K562 (cell line): ENCODE results near the gene SERPINA7. TPM values are rescaled to one million over a fixed set of nuclear protein-coding genes. Genes with fewer than 3 reads are reported as not detected.

Source experiments
- ATAC-seq: fragments of 200-7000 bp; cut with Tn5 transposase; 3 replicates; pipeline ENCODE4 v1.9.1; 2020; ENCODE audit warnings: moderate library complexity
- BruUV-seq: library from RNA; stranded (reverse); fragments of 400-500 nt; replicated peaks from 2 replicates; lab custom pipeline; 2021; lab: Mats Ljungman, UMichigan
- CTCF ChIA-PET: fragments of 300-600 bp; formaldehyde crosslinking; extraction: SDS; loops from one replicate; lab custom pipeline; 2021; ENCODE audit warnings: low intra/inter-chr PET ratio; lab: Yijun Ruan, JAX
- POLR2A ChIA-PET: fragments of 300-600, 350-650 bp; sonication (Branson Sonifier 250); formaldehyde crosslinking; extraction: SDS; loops from one replicate; lab custom pipeline; 2021; ENCODE audit warnings: antibody characterized with exemption, inconsistent platforms; lab: Yijun Ruan, JAX
- DNase-seq, 4 experiments: peaks; one replicate each; pipeline versions ENCODE4 v3.0.0 to v3.0.0-alpha.2; 2011 to 2018; ENCODE audit warnings: low spot score in 3 of 4, mixed read lengths in 3 of 4; ENCODE audit errors: extremely low read depth in 1 of 4
- FAIRE-seq: peaks from 2 replicates; lab custom pipeline; 2011; peaks lifted over from hg19 to GRCh38; lab: Jason Lieb, UNC
- H2AFZ ChIP-seq: 2 replicates; pipeline ENCODE4 v1.6.0; 2011; ENCODE audit warnings: low read depth, low read length, control low read depth, inconsistent platforms
- H3K27ac ChIP-seq: fragments of 200-600 bp; 3 replicates; pipeline ENCODE4 v1.8.0; 2011; ENCODE audit warnings: low read depth, mild to moderate bottlenecking, control low read depth, inconsistent platforms, low read length, moderate library complexity, mixed read lengths; ENCODE audit errors: extremely low read depth
- H3K27me3 ChIP-seq, 2 experiments: fragments of 300-600 bp in 1 of 2; 2 replicates in 1 of 2; 3 replicates in 1 of 2; pipeline versions ENCODE4 v1.6.0 to v1.8.0; 2011; ENCODE audit warnings: inconsistent platforms in 2 of 2, low read length in 2 of 2, mild to moderate bottlenecking in 1 of 2, mixed read lengths in 1 of 2, moderate library complexity in 1 of 2; ENCODE audit not compliant: control insufficient read depth in 2 of 2, insufficient read depth in 2 of 2
- H3K36me3 ChIP-seq: fragments of 300-600 bp; 3 replicates; pipeline ENCODE4 v1.8.0; 2011; ENCODE audit warnings: mild to moderate bottlenecking, low read length, inconsistent platforms; ENCODE audit not compliant: control insufficient read depth, insufficient read depth
- H3K4me1 ChIP-seq, 2 experiments: fragments of 200-600 bp in 1 of 2; replicated peaks in 1 of 2; 2 replicates in 1 of 2; 3 replicates in 1 of 2; pipeline versions ENCODE4 v1.5.1 to v1.8.0; 2011; ENCODE audit warnings: inconsistent platforms in 2 of 2, low read length in 2 of 2, mild to moderate bottlenecking in 1 of 2, mixed read lengths in 1 of 2, moderate library complexity in 1 of 2; ENCODE audit not compliant: control insufficient read depth in 2 of 2, insufficient read depth in 2 of 2
- H3K4me2 ChIP-seq: 2 replicates; pipeline ENCODE4 v1.6.1; 2011; ENCODE audit warnings: low read length, control low read depth, inconsistent platforms, mixed read lengths; ENCODE audit not compliant: insufficient read depth
- H3K4me3 ChIP-seq: fragments of 200-600 bp; sonication (generic), shearing (Covaris generic); 2 replicates; pipeline ENCODE4 v1.5.1; 2016; ENCODE audit warnings: control low read depth, inconsistent platforms
- H3K79me2 ChIP-seq: fragments of 200-600 bp; 3 replicates; pipeline ENCODE4 v1.8.0; 2011; ENCODE audit warnings: low read length, inconsistent platforms; ENCODE audit not compliant: control insufficient read depth, insufficient read depth
- H3K9ac ChIP-seq, 2 experiments: 2 replicates each; pipeline versions ENCODE4 v1.6.0 to v1.6.1; 2011; ENCODE audit warnings: low read depth in 2 of 2, low read length in 2 of 2, control low read depth in 1 of 2, inconsistent platforms in 1 of 2, mild to moderate bottlenecking in 1 of 2, mixed read lengths in 1 of 2; ENCODE audit not compliant: insufficient read depth in 1 of 2
- H3K9me1 ChIP-seq: one replicate; pipeline ENCODE4 v1.6.0; 2011; ENCODE audit warnings: inconsistent platforms, mild to moderate bottlenecking, low read length, moderate library complexity; ENCODE audit not compliant: control insufficient read depth, insufficient read depth
- H3K9me3 ChIP-seq: replicated peaks from 2 replicates; pipeline ENCODE4 v1.5.1; 2011; ENCODE audit warnings: low read depth, low read length, inconsistent platforms; ENCODE audit not compliant: control insufficient read depth, insufficient read depth
- H4K20me1 ChIP-seq: replicated peaks from 2 replicates; pipeline ENCODE4 v1.6.1; 2011; ENCODE audit warnings: low read length, inconsistent platforms, mixed read lengths; ENCODE audit not compliant: control insufficient read depth, insufficient read depth
- HNRNPH1 ChIP-seq: fragments of 200-400 bp; formaldehyde crosslinking; optimal IDR thresholded peaks from 2 replicates; pipeline ENCODE3; 2017; ENCODE audit warnings: low read depth, mild to moderate bottlenecking, low read length, moderate library complexity
- NFYB ChIP-seq: IDR thresholded peaks from 2 replicates; pipeline ENCODE4 v1.6.1; 2011; ENCODE audit warnings: mild to moderate bottlenecking, moderate library complexity; ENCODE audit not compliant: insufficient read length; ENCODE audit errors: extremely low read depth
- RBM22 ChIP-seq: fragments of 200-400 bp; formaldehyde crosslinking; IDR thresholded peaks from 2 replicates; pipeline ENCODE4 v1.6.1; 2018; ENCODE audit warnings: low read length, low read depth; ENCODE audit not compliant: poor library complexity, severe bottlenecking
- ZBTB1 ChIP-seq: sonication (generic); formaldehyde crosslinking; IDR thresholded peaks from 2 replicates; pipeline ENCODE4 v1.8.1; 2023; ENCODE audit warnings: missing genetic modification reagents, low read depth, mild to moderate bottlenecking, borderline replicate concordance
- ZNF197 ChIP-seq: fragments of 200-800 bp; sonication (Bioruptor generic); IDR thresholded peaks from 2 replicates; pipeline ENCODE4 v1.6.1; 2016; ENCODE audit warnings: low read depth, missing genetic modification characterization, missing compliant biosample characterization
- WGBS: fragments of 100-300 bp; shearing (Covaris generic); methylation state at CpG from one replicate; pipeline ENCODE4 v1.1.6; 2016; ENCODE audit warnings: low coverage, mixed read lengths; ENCODE audit not compliant: insufficient coverage; ENCODE audit errors: missing lambda C conversion rate; 5-methylcytosine and 5-hydroxymethylcytosine counted together
- in situ Hi-C: fragments of 300-500 bp; cut with MboI; formaldehyde crosslinking; loops from 4 replicates; pipeline ENCODE4 v1.15.0; 2018; ENCODE audit warnings: inconsistent platforms, mixed read lengths
- intact Hi-C: fragments of 100-400 bp; cut with micrococcal nuclease; formaldehyde crosslinking; loops from 2 replicates; pipeline ENCODE4 v1.14.2; 2022
- polyA plus RNA-seq, 8 experiments: library from polyadenylated mRNA; depleted of rRNA in 4 of 8; stranded (reverse) in 5 of 8; unstranded in 3 of 8; fragments of >200 nt; fragmentation: Nextera tagmentation in 2 of 8; fragmentation: Illumina TruSeq in 1 of 8; extraction: Ambion mirVana in 2 of 8; extraction: Trizol in 1 of 8; gene quantifications; 2 replicates each; pipeline versions ENCODE4 v1.2.1 to v1.2.3, GENCODE V29; 2011 to 2014; ENCODE audit warnings: inconsistent platforms in 1 of 8, missing spikeins in 1 of 8
- total RNA-seq, 7 experiments: library from RNA; depleted of rRNA in 6 of 7; stranded (reverse); fragments of >200 nt in 6 of 7; fragmentation: Illumina TruSeq in 2 of 7; extraction: Trizol in 2 of 7; gene quantifications; 2 replicates each; pipeline versions ENCODE4 v1.2.1 to v1.2.3, GENCODE V29; 2011 to 2021; ENCODE audit warnings: low replicate concordance in 1 of 7
- TF ChIP-seq, protein P1 (sequence below): fragments of 450-650 bp; formaldehyde crosslinking; IDR thresholded peaks from 2 replicates; pipeline ENCODE4 v1.4.0; 2022; ENCODE audit warnings: mild to moderate bottlenecking, moderate library complexity
- TF ChIP-seq, protein P2 (sequence below): sonication (generic); formaldehyde crosslinking; IDR thresholded peaks from 2 replicates; pipeline ENCODE4 v1.8.1; 2022; ENCODE audit warnings: missing genetic modification reagents
- TF ChIP-seq, protein P3 (sequence below): fragments of 450-650 bp; formaldehyde crosslinking; IDR thresholded peaks from 2 replicates; pipeline ENCODE4 v1.4.0; 2020; ENCODE audit warnings: mild to moderate bottlenecking, mixed read lengths
- TF ChIP-seq, protein P4 (sequence below): fragments of 250-450 bp; sonication (Bioruptor Pico); IDR thresholded peaks from 2 replicates; pipeline ENCODE4 v1.5.0; 2021; ENCODE audit warnings: mild to moderate bottlenecking, borderline replicate concordance
- TF ChIP-seq, protein P5 (sequence below): fragments of 250-450 bp; sonication (Bioruptor Pico); IDR thresholded peaks from 2 replicates; pipeline ENCODE4 v1.5.0; 2022; ENCODE audit warnings: mild to moderate bottlenecking
- TF ChIP-seq, protein P6 (sequence below): fragments of 200-800 bp; sonication (Bioruptor generic); IDR thresholded peaks from 2 replicates; pipeline ENCODE4 v1.6.1; 2017; ENCODE audit warnings: missing genetic modification characterization, missing compliant biosample characterization

The SERPINA7 gene
- total and polyA plus RNA-seq, 9 of the 15 experiments (the other 6 are each of a cell fraction or from before 2014, with no cell fraction given), result not detected

DNA sequence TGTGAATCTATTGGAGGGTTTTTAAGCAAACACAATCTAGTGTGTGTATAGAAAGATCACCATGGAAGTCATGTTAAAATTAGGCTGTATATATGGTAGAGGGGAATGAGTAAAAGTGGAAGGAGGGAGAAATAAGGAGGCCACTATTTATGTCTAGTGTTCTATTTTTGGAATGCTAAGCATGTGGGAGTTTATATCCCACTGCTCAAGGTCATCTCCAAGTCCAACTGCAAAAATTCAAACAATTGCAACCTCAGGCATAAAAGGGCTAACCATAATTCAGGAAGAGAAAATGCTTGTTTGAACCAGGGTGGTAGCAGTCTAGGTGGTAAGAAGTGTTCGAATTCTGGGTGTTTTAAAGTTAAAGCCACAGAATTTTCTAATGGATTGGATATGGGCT lies 39.2 kb downstream of the SERPINA7 start:
- Histone ChIP-seq H3K9me3 (no peaks in the 10 kb centered on the region), H4K20me1 (no peaks in the 10 kb centered on the region), H3K79me2 (no peaks in the 10 kb centered on the region), H3K36me3 (no peaks in the 10 kb centered on the region), H2AFZ (no peak overlapping the region), H3K9ac (no peak overlapping the region), H3K4me1 (no peaks in the 10 kb centered on the region), H3K9me1 (no peaks in the 10 kb centered on the region), H3K4me2 (no peak overlapping the region), H3K27ac (no peak overlapping the region), H3K4me3 (no peak overlapping the region), H3K27me3 (no peaks in the 10 kb centered on the region)
- ATAC-seq (no peak), FAIRE-seq (no peak), DNase-seq (no peak)
- intact Hi-C loops (no loop called here), in situ Hi-C loops (no loop called here)
- CTCF ChIA-PET, result no interaction called here
- TF ChIP-seq, protein P1, sequence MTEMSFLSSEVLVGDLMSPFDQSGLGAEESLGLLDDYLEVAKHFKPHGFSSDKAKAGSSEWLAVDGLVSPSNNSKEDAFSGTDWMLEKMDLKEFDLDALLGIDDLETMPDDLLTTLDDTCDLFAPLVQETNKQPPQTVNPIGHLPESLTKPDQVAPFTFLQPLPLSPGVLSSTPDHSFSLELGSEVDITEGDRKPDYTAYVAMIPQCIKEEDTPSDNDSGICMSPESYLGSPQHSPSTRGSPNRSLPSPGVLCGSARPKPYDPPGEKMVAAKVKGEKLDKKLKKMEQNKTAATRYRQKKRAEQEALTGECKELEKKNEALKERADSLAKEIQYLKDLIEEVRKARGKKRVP, result no peak
- TF ChIP-seq, protein P2, sequence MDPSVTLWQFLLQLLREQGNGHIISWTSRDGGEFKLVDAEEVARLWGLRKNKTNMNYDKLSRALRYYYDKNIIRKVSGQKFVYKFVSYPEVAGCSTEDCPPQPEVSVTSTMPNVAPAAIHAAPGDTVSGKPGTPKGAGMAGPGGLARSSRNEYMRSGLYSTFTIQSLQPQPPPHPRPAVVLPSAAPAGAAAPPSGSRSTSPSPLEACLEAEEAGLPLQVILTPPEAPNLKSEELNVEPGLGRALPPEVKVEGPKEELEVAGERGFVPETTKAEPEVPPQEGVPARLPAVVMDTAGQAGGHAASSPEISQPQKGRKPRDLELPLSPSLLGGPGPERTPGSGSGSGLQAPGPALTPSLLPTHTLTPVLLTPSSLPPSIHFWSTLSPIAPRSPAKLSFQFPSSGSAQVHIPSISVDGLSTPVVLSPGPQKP, result no peak
- TF ChIP-seq RBM22 (no peak), NFYB (no peak), ZBTB1 (CRISPR knock-in tag) (no peak), ZNF197 (CRISPR knock-in tag) (no peak), HNRNPH1 (no peak)
- TF ChIP-seq, protein P3, sequence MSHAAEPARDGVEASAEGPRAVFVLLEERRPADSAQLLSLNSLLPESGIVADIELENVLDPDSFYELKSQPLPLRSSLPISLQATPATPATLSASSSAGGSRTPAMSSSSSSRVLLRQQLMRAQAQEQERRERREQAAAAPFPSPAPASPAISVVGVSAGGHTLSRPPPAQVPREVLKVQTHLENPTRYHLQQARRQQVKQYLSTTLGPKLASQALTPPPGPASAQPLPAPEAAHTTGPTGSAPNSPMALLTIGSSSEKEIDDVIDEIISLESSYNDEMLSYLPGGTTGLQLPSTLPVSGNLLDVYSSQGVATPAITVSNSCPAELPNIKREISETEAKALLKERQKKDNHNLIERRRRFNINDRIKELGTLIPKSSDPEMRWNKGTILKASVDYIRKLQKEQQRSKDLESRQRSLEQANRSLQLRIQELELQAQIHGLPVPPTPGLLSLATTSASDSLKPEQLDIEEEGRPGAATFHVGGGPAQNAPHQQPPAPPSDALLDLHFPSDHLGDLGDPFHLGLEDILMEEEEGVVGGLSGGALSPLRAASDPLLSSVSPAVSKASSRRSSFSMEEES (CRISPR knock-in tag), result no peak
- TF ChIP-seq, protein P4, sequence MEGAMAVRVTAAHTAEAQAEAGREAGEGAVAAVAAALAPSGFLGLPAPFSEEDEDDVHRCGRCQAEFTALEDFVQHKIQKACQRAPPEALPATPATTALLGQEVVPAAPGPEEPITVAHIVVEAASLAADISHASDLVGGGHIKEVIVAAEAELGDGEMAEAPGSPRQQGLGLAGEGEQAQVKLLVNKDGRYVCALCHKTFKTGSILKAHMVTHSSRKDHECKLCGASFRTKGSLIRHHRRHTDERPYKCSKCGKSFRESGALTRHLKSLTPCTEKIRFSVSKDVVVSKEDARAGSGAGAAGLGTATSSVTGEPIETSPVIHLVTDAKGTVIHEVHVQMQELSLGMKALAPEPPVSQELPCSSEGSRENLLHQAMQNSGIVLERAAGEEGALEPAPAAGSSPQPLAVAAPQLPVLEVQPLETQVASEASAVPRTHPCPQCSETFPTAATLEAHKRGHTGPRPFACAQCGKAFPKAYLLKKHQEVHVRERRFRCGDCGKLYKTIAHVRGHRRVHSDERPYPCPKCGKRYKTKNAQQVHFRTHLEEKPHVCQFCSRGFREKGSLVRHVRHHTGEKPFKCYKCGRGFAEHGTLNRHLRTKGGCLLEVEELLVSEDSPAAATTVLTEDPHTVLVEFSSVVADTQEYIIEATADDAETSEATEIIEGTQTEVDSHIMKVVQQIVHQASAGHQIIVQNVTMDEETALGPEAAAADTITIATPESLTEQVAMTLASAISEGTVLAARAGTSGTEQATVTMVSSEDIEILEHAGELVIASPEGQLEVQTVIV (CRISPR knock-in tag), result no peak
- TF ChIP-seq, protein P5, sequence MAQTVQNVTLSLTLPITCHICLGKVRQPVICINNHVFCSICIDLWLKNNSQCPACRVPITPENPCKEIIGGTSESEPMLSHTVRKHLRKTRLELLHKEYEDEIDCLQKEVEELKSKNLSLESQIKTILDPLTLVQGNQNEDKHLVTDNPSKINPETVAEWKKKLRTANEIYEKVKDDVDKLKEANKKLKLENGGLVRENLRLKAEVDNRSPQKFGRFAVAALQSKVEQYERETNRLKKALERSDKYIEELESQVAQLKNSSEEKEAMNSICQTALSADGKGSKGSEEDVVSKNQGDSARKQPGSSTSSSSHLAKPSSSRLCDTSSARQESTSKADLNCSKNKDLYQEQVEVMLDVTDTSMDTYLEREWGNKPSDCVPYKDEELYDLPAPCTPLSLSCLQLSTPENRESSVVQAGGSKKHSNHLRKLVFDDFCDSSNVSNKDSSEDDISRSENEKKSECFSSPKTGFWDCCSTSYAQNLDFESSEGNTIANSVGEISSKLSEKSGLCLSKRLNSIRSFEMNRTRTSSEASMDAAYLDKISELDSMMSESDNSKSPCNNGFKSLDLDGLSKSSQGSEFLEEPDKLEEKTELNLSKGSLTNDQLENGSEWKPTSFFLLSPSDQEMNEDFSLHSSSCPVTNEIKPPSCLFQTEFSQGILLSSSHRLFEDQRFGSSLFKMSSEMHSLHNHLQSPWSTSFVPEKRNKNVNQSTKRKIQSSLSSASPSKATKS, result no peak
- TF ChIP-seq, protein P6, sequence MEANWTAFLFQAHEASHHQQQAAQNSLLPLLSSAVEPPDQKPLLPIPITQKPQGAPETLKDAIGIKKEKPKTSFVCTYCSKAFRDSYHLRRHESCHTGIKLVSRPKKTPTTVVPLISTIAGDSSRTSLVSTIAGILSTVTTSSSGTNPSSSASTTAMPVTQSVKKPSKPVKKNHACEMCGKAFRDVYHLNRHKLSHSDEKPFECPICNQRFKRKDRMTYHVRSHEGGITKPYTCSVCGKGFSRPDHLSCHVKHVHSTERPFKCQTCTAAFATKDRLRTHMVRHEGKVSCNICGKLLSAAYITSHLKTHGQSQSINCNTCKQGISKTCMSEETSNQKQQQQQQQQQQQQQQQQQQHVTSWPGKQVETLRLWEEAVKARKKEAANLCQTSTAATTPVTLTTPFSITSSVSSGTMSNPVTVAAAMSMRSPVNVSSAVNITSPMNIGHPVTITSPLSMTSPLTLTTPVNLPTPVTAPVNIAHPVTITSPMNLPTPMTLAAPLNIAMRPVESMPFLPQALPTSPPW (CRISPR knock-in tag), result no peak
- WGBS, result 0% methylated on average over 1 of the region's 1 CpG
- POLR2A ChIA-PET, result no interaction called here
- BruUV-seq, result no TSS peak
